GM19025 (cell line): ENCODE measurements around the gene SRSF5.

Experiments used
- ATAC-seq: cut with Tn5 transposase; IDR thresholded peaks from one replicate; pipeline ENCODE4 v1.9.1; 2021; ENCODE audit warnings: mild to moderate bottlenecking, low read depth, moderate library complexity; ENCODE audit not compliant: unreplicated experiment

The SRSF5 gene

GRCh38 chr14:69769623-69770022 is 2.7 kb downstream of the SRSF5 start:
- no peak for ATAC-seq

- ATAC-seq = no peak
Measured at GRCh38 chr14:69770559-69770958, 3.6 kb downstream of the SRSF5 start.

GRCh38 chr14:69771136-69771535 is 4.2 kb downstream of the SRSF5 start:
- ATAC-seq = no peak

- no peak for ATAC-seq
Measured at GRCh38 chr14:69772082-69773017, 5.4 kb downstream of the SRSF5 start.

DNA sequence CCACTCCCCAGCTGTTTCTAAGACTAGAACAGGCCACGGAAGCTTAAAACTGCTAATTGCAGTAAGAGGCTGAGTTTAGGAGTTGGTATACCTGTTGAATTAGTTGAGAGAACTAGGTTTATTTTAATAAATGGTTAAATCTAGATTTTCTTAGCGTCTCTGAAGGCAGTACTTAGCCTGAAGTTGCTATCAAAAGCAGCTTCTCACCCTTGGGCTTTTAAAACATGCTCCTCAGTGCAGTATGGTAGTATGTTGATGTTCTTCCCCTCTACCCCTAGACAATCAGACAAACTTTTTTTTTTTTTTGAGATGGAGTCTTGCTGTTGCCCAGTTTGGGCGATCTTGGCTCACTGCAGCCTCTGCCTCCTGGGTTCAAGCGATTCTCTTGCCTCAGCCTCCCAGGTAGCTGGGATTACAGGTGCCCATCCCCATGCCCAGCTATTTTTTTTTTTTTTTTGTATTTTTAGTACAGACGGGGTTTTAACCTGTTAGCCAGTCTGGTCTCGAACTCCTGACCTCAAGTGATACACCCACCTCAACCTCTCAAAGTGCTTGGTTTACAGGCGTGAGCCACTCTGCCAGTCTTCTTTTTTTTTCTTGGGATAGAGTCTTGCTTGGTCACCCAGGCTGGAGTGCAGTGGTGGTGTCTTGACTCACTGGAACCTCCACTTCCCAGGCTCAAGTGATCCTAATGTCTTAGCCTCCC is 6.8 kb downstream of the SRSF5 start:
- no peak for ATAC-seq

- no peak for ATAC-seq
Measured at GRCh38 chr14:69775012-69775411, 8.1 kb downstream of the SRSF5 start.

GRCh38 chr14:69776875-69777453 is 10.0 kb downstream of the SRSF5 start:
- ATAC-seq = no peak

DNA sequence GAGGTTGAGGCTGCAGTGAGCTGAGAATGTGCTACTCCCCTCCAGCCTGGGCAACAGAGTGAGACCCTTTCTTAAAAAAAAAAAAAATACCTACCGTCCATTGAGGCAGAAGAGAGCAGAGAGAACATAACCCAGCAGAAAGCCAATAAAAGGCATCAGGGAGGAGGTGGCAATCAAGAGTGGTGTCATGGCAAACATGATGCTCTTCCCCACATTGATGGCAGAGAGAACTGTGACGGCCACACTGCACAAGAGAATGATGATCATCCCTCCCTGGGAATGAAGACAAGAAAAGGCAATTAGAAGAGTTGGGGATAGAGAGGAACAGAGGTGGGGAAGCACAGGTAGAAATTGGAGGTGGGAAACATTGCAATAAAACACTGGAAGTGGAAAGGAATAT is 12.1 kb downstream of the SRSF5 start:
- ATAC-seq = no peak

- ATAC-seq = no peak
Measured at GRCh38 chr14:69780092-69780491, 13.2 kb downstream of the SRSF5 start.

GRCh38 chr14:69780952-69781351 is 14.0 kb downstream of the SRSF5 start:
- ATAC-seq = no peak

DNA sequence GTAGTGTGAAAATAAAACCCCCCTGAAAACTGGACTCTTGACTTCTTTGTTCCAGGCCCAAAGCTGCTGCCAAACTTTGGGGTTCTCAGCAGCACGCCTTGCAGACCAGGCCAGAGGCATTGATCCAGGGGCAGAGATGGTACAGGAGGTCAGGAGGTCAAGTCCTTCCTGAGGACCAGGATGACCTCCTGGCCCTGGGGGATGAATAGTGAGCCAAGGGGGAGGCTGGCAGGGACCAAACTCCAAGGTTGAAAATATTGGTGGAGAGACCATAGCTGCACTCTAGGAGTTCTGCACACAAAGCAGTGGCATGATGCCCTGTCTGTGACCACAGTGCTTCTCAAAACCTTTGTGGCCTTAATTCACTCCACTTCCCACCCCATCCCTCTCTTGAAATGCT is 18.0 kb downstream of the SRSF5 start:
- no peak for ATAC-seq

- no peak for ATAC-seq
Measured at GRCh38 chr14:69786603-69787002, 19.7 kb downstream of the SRSF5 start.

DNA sequence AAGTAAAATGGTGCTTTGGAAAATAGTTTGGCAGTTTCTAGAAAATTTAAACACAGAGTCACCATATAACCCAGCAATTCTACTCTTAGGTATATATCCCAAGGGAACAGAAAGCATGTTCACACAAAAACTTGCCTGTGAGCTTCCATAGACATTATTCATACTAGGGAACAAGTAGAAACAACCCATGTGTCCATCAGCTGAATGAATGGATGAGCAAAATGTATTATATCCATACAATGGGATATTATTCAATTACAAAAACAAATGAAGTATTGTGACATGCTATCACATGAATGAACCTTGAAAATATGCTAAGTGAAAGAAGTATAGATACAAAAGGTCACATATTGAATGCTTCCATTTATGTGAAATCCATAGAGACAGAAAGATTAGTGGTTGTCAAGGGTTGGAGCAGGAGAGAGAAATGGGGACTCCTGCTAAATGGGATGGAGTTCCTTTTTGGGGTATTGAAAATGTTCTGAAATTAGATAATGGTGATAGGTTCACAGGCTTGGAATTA is 22.2 kb downstream of the SRSF5 start:
- ATAC-seq = no peak

- no peak for ATAC-seq
Measured at GRCh38 chr14:69792887-69793421, 26.0 kb downstream of the SRSF5 start.

DNA sequence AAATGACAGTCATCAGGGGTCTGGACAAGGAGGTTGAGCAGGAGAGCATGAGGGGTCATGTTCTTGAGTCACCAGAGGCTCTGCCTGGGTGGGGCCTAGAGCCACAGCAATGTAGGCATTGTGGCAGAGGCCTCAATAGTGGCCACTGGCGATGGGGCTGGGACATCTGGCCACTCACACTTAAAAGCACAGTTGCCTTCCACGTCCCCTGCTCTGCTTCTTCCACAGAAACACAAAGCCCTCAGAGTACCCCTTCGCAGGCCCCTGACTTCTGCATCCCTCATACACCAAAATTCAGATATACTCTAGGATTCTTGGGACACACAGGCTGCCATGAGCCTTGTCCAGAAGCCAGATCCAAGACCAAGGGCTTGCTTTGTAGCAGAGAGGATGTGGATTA is 27.8 kb downstream of the SRSF5 start:
- no peak for ATAC-seq

DNA sequence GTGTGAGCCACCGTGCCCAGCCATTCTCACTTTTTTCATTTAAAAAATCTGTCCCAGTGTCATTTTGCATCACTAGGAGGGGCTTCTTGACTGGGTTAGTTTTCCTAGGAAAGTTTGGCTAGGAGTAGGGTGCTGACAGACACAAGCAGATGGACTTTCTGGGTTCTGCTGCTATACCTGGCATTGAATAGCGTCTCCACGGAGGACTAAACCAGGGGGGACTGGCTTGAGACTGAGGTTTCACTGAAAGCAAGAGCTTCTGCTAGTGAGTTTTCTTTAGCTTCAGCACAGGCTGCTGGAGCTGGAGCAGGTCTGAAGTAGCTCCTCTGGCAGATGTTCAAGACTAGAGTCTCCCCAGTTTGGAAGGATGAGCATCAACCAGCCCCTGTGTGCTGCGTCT is 28.7 kb downstream of the SRSF5 start:
- ATAC-seq = no peak

DNA sequence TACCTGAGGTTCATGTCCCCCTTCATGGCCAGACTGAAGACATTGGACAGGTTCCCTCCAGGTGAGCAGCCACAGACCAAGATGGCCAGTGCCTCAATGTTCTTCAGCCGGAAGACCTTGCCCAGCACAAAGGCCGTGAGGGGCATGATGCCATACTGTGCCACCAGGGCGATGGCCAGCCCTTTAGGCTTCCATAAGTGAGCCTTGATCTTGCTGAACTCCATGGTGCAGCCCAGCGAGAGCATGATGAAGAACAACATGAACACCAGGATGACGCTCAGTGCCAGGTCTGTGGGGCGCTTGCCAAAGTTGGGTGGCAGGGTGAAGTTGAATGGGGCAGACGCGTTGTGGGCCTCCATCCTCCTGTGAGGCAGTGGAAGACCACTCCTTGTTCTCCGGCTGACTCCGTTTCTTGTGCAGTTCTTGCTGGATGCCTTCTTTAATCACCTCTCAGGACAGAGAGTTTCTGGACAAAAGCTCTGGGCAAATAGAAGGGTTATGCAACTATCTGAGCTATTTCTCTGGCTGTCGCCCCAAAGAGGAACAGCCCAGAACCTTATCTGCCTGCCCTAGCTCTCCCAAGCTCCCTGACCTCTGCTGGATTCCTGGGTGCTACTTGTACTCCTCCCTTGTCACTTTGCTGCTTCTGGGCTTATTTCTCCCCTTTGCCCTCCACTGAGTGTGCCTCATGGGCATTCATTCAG is 30.0 kb downstream of the SRSF5 start, which contains the start of gene SLC10A1:
Gene SLC10A1 (minus strand): TSS at position 445 of the 704 bp plus-strand sequence. CDS start 86 bp downstream, at position 359.
- ATAC-seq = no peak

DNA sequence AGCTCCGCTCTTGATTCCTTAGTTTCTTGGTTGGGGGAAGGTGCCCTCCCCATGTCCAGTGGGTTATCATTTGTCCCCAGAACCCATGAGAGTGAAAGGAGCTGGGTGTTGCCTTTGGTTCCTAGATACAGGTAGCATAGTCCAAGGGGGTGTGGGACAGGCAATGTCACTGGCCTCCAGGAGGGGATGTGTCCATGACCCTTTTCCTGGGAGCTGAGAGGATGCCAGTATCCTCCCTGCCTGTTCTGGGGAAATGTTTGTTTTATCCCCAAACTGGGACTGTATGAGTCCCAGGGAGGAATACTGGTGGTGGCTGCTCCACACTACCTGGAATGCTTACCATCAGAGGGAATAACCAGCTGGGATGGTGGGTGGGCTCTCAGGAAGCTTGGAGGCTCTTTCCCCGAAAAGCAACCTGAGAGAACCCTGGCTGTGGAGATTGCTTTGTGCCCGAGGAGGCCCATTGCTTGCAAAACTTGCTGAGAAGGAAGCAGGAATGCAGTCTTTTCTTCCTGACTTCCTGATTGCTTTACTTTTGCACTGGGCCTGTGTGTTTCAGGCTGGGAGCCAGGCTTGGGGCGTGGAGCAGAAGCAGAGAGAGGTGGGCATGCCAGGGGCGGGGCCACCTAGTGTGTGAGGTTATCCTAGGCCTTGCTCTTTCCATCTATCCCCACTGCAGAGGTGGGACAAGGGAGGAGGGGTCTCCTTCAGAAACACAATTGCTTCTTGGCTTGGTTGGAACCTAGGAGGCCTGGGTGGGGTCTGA is 30.8 kb downstream of the SRSF5 start:
- no peak for ATAC-seq

DNA sequence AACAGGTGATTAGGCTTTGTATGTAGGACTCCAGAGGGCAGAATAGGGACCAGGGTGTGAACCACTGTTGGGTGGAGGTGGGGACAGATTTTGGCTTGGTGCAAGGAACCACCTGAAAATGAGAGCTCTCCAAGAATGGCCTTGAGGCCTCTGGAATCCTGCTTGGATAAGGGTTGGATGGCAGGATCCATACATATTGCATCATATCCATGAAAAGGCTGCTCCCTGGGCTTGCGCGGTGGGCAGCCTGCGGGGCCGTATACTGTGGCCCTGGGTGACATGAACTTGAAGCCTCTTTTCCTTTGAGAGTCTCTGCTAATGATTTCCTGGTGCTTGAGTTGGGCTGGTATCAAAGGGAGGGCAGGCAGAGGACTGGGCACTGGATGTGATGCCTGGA is 31.4 kb downstream of the SRSF5 start:
- no peak for ATAC-seq
